Measurements from ENCODE around the gene DGKB. TPM values are rescaled to one million over a fixed set of nuclear protein-coding genes. Genes with fewer than 3 reads are reported as not detected.

DGKB gene
- total and polyA plus RNA-seq, 12 donors: 0.07 to 5.8 (median 1.5) TPM; not detected in 3

- TF ChIP-seq POLR2A (IDR thresholded peaks at IDR 0.05): no peak
- H3K9me3 ChIP-seq (replicated peaks in 1 of 3): no peaks in the 10 kb centered on the region
- H3K27ac ChIP-seq: no peak overlapping the region
- intact Hi-C loops (cut with DNase I): no loop called here
- no peaks in the 10 kb centered on the region for H3K4me1 ChIP-seq (replicated peaks in 1 of 2)
- H3K36me3 ChIP-seq (replicated peaks in 1 of 2): no peaks in the 10 kb centered on the region
- H3K27me3 ChIP-seq: no peaks in the 10 kb centered on the region
- H3K4me3 ChIP-seq: no peak overlapping the region
- 50 to 77% (median 57%) methylated on average over 1 of the region's 1 CpG for WGBS, 4 donors
- no peak for DNase-seq
Measured at GRCh38 chr7:14826426-14826825, 76.1 kb downstream of the DGKB start.

GRCh38 chr7:14825912-14826311 lies 76.6 kb downstream of the DGKB start:
- intact Hi-C loops (cut with DNase I): no loop called here
- Histone ChIP-seq H3K4me1 (replicated peaks in 1 of 2) (no peaks in the 10 kb centered on the region), H3K4me3 (no peak overlapping the region), H3K27me3 (no peaks in the 10 kb centered on the region), H3K36me3 (replicated peaks in 1 of 2) (no peaks in the 10 kb centered on the region), H3K9me3 (replicated peaks in 1 of 3) (no peaks in the 10 kb centered on the region), H3K27ac (no peak overlapping the region)
- no peak for TF ChIP-seq CTCF (IDR thresholded peaks at IDR 0.05)
- TF ChIP-seq POLR2A (IDR thresholded peaks at IDR 0.05): no peak
- no peak for DNase-seq
- 64 to 80% (median 68%) methylated on average over 8 of the region's 8 CpGs for WGBS, 4 donors

GRCh38 chr7:14822481-14822854 lies 80.1 kb downstream of the DGKB start:
- WGBS, 4 donors: 61 to 84% (median 68%) methylated on average over 1 of the region's 1 CpG
- no peaks in the 10 kb centered on the region for H3K27me3 ChIP-seq
- no peaks in the 10 kb centered on the region for H3K4me1 ChIP-seq (replicated peaks in 1 of 2)
- no peaks in the 10 kb centered on the region for H3K9me3 ChIP-seq (replicated peaks in 1 of 3)
- H3K36me3 ChIP-seq (replicated peaks in 1 of 2): no peaks in the 10 kb centered on the region
- no peak overlapping the region for H3K27ac ChIP-seq
- intact Hi-C loops (cut with DNase I): no loop called here
- TF ChIP-seq CTCF (IDR thresholded peaks at IDR 0.05) (no peak), POLR2A (IDR thresholded peaks at IDR 0.05) (no peak)
- no peak overlapping the region for H3K4me3 ChIP-seq
- DNase-seq: no peak

GRCh38 chr7:14821757-14822480 lies 80.6 kb downstream of the DGKB start:
- intact Hi-C loops (cut with DNase I): no loop called here
- DNase-seq: no peak
- H3K4me3 ChIP-seq: no peak overlapping the region
- TF ChIP-seq POLR2A (IDR thresholded peaks at IDR 0.05): no peak
- no peak for TF ChIP-seq CTCF (IDR thresholded peaks at IDR 0.05)
- H3K4me1 ChIP-seq (replicated peaks in 1 of 2): no peaks in the 10 kb centered on the region
- H3K36me3 ChIP-seq (replicated peaks in 1 of 2): no peaks in the 10 kb centered on the region
- no peaks in the 10 kb centered on the region for H3K9me3 ChIP-seq (replicated peaks in 1 of 3)
- H3K27me3 ChIP-seq: no peaks in the 10 kb centered on the region
- WGBS, 4 donors: 60 to 69% (median 66%) methylated on average over 2 of the region's 2 CpGs
- H3K27ac ChIP-seq: no peak overlapping the region

- H3K4me3 ChIP-seq: no peak overlapping the region
- 70 to 80% (median 73%) methylated on average over 3 of the region's 3 CpGs for WGBS, 4 donors
- intact Hi-C loops (cut with DNase I): no loop called here
- no peaks in the 10 kb centered on the region for H3K9me3 ChIP-seq (replicated peaks in 1 of 3)
- no peak overlapping the region for H3K27ac ChIP-seq
- H3K36me3 ChIP-seq (replicated peaks in 1 of 2): no peaks in the 10 kb centered on the region
- TF ChIP-seq CTCF (IDR thresholded peaks at IDR 0.05) (no peak), POLR2A (IDR thresholded peaks at IDR 0.05) (no peak)
- H3K27me3 ChIP-seq: no peaks in the 10 kb centered on the region
- H3K4me1 ChIP-seq (replicated peaks in 1 of 2): no peaks in the 10 kb centered on the region
- no peak for DNase-seq
Measured at GRCh38 chr7:14818871-14819270, 83.7 kb downstream of the DGKB start.

Measured in adrenal gland (tissue), 12 donors.